ENCODE results near the gene RARA.
"Not testable (repeated sequence)": the region's sequence is repeated elsewhere in the genome, so short reads cannot be mapped to it uniquely, and the experiment has no call there.

RARA gene

DNA sequence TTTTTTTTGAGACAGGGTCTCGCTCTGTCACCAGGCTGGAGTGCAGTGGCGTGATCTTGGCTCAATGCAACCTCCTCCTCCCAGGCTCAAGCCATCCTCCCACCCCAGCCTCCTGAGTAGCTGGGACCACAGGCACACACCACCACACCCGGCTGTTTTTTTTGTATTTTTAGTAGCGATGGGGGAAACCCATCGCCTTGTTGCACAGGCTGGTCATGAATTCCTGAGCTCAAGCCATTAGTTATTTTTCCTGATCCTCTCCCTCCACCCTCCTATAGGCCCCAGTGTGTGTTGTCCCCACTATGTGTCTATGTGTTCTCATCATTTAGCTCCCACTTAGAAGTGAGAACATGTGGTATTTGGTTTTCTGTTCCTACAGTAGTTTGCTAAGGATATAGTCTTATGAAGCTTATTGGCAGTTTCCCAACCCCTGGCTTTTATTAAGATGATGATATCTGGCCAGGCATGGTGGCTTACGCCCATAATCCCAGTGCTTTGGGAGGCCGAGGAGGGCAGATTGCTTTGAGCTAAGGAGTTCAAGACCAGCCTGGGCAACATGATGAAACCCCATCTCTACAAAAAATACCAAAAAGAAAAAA lies 9.7 kb upstream of the RARA start:
- not testable (repeated sequence) for DNase-seq

DNA sequence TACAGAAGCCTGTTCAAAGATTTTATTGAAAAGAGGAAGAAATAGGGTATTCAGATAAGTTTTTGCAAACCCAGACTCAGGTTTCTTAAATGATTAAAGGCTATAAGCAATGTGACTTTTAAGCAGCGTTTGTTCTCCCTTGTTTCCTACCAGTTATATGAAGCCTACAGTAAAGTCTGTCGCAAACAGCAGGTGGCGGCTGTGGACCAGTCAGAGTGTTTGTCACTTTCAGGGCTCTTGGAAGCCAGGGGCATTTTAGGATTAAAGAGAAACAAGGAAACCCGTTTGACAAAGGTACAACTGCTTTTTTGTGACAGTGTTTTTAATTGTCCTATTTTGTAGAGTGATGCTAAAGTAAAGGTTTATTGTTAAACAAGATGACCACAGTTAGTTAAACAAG lies 7.7 kb upstream of the RARA start:
- no peak for DNase-seq

DNA sequence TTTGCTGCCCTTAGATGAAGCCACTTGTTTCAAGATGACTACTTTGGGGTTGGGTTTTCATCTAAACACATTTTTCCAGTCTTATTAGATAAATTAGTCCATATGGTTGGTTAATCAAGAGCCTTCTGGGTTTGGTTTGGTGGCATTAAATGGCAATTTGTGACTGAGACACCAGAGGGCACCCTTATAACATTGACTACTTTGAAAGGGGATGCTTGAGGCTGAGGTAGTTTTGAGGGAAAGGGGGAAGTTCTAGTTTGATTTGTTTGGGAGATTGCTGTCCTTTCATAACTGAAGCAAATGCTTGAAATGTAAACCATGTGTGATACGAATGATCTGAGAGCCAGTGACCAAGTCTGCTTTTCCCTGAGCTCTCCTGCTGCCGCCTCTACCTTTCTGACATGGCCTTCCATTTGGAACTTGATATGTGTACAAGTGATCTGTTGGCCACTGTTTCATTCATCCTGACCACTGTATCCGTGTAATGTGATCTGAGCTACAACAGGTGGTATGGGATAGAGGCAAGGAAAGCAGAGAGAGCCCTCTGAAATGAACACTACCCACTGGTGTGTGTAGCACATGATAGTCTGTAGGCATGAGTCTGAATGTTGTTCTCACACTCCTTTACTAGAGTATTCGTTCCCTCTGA lies 5.8 kb upstream of the RARA start:
- no peak for DNase-seq

DNA sequence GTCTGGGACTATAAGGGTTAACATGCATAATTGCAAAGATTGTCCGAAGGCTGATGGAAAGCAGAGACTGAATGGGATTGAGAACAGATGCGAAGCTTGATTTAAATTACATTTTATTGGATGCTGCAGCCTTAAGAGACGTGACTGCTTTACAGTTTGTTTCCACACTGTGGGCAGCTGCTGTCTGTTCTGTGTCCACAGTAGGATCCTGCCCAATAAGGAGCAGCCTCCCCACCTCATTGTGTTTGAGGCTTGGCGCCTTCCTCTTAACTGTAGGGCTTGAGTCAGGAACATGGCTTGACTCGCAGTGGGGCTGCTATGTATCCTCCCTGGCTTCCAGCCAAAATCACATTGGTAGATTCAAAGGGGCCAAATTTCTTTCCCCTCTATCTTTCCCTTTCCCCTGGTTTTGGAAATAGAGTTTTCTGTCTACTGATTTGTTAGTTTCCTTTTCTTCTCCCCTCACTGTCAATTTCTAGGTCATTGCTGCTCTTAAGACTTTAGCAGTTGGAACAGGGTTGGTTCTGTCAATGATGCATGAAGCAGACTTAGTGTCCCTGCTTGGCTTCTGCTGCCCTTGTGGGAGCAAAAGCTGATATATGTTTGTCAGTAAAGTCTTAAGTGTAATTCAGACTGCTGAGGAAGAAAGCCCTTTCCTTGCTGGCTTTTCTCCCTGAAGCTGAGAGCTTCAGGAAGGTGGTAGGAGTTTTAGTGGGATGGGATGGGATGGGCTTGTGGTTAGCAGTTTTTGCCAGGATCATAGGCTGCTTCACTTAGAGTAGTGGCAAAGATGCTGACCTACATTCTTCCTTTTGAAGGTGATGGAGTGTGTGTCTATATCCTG lies 5.0 kb upstream of the RARA start:
- DNase-seq, result no peak

DNA sequence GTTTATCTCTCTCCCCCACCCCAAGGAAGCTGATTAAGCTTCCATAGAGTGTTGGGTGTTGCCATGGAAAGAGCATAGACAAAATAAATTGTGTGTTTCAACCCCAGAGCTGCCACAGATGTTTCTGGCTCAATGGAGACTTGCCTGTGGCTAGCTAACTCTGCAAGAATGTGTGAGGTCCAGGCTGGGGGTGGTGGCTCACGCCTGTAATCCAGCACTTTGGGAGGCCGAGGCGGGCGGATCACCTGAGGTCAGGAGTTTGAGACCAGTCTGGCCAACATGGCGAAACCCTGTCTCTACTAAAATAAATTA lies 4.5 kb upstream of the RARA start:
- not testable (repeated sequence) for DNase-seq

DNA sequence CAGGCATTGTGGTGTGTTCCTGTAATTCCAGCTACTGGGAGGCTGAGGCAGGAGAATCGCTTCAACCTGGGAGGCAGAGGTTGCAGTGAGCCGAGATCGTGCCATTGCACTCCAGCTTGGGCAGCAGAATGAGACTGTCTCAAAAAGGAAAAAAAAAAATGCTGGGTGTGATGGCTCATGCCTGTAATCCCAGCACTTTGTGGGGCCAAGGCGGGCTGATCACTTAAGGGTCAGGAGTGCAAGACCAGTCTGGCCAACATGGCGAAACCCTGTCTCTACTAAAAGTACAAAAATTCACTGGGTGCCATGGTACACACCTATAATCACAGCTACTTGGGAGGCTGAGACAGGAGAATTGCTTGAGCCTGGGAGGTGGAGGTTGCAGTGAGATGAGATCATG lies 4.1 kb upstream of the RARA start:
- DNase-seq, result not testable (repeated sequence)

DNA sequence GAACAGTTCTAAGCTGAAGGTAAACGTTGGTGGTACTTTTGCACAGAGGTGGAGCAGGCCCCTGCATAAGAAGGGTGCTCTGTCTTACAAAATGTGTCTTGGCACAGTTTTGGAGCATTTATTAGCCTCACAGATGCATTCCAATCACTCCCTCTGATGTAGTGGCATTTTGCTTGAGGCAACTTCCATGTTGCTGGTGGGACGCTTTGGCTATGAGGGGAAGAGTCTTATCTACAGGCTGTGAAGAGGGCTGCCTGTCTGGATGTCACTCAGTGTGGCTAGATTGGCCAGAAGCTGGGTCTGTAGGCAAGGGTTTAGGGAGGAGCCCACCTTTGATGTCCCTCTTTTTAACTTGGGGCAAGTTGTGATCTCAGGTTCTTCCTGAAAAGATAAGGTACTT lies 2.6 kb upstream of the RARA start:
- no peak for DNase-seq

DNA sequence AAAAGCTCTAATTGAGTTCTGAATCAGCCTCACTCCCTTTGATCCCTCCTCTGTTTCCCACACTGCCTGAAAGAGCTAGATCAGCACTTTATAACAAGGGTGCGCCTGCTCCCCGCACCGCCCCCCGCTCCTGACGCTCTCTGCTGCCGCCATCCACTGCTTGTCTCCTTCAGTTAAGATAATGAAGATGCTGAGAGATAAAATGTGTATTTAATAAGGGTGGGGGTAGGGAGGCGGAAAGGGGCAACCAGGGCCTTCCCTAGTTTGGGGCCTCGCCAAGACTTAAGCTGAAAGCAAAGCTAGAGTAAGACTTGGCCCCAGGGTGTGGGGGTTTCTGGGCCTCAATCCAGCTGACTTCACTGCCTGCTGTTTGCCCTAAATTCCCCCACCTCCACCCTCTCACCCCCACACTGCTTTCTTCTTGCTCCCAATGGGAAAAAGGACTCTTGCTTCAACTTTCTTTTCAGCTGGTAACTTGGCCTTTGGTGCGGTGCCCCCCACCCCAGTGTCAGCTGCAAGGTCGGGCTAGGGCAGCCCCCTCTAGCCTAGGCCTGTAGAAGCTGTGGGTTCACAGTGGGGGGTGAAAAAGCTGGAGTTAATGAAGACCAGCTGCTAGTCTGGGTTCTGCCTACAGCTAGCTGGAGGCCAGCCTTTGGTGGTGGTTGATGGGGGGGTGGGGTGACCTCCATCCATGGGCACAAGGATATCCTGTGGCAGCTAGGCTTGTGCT lies 1.8 kb upstream of the RARA start:
- no peak for DNase-seq

DNA sequence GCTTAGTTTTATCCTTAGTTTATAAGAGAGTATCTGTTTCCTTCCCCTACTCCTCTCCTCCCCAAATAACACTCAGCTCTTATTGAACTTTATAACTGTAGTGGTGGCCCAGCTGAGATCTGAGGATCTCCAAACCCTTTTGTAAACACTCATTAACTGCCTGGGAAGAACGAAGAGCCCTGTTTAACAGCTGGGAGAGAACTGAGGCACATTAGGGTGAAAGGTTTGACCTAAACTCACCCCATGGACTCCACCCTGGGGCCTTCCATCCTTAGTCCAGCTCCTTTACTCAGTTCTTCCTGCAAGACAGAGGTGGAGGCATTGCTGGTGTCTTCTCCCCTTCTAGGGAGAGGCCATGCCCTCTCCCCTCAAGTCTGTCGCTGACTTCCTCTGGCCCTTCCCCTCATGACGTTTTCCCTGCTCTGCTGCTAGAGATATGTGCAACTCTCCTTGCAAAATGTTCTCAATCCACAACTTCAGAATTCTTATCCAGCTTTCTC lies 1.2 kb upstream of the RARA start:
- no peak for DNase-seq

DNA sequence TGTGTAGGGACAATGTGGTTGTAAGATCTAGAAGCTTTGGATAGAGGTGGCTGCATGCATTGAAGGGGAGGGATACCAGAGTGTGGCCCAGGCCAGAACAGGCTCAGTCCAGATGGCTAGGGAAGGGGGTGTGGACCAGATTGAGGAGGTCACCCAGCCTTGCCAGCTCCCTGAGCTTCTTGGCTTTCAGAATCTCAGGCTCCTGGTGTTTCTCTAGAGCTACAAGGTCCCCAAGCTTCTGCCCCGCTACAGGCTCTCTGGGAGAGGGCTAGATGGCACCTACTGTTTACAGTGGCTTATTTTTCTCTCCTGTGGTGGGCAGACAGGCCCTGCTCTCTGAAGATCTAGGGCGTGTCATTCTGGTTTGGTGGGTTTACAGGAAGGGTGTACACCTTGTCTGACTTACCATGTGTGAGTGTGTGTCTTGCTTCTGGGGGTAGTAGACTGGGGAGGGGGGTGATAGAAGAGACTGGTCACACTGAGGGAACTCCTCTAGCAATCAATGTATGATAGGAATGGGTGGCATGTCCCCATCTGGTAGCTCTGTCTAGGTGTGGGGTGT lies 1.1 kb downstream of the RARA start:
- DNase-seq, result no peak

DNA sequence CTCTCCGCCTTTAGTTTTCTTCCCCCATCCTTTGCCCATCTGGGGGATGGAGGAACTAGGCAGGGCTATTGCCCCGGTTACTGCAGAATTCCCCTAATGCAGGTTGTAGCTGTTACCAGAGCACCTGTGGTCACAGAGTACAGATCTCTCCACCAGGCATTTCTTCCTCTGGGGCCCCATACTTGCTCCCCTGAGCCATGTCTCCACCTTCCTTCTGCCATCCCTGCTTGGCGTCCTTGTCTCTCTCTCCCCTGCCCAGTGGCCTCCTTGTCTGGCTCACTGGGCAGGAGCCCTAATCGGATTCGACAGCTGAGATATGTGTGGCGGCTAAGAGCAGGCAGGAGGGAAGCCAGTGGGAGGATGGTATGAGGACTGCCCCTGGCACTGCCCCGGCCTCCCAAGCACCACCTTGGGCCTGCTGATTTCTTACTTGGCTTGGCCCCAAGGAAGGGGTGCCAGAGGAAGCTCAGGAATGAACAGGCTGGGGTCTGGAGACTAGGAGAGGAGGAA lies 2.0 kb downstream of the RARA start:
- no peak for DNase-seq

DNA sequence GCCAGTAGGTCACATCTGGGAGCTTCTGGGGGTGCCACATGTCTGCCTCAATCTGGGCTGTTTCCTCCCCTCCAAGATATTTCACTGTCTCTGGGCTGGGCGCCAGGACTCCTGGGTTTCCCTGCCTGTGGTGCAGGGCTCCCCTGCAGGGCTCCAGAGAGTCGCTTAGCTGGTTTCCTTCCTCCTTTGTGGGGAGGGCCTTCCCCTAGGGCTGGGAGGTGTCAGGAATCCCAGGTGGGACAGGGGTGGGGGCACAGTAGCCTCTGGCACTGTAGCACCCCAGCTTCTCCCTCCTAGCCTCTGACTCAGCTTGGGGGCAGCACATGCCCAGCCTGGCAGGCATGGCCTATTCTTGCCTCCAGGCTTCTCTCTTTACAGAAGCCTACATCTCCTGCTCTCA lies 2.6 kb downstream of the RARA start:
- DNase-seq, result no peak

DNA sequence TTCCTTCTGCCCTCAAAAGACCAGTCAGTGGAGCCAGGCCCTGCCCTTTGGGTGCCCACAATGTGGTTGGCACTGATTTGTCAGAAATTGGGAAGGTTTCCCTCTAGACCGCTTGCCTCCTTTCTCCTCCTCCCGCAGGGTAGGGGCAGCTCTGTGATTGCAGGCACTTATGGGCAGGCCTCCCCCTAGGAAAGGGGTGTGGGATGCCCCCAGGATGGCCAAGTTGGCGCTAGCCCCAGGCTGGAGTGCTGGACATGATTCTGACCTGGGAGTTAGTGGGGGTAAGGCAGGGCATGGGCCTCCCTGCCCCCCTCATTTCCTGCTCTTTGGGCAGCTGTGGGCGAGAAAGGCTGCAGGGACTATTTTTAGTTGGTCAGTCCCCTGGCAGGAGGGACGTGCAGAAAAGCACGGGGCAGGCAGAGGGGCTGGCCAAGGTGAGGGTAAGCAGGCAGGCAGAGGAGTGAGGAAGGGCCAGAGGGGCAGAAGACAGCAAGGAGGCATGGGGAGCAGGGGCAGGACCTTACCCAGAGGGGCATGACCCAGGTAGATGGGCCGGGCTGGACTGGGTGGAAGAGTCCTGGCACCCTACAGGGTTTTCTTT lies 3.3 kb downstream of the RARA start:
- no peak for DNase-seq

DNA sequence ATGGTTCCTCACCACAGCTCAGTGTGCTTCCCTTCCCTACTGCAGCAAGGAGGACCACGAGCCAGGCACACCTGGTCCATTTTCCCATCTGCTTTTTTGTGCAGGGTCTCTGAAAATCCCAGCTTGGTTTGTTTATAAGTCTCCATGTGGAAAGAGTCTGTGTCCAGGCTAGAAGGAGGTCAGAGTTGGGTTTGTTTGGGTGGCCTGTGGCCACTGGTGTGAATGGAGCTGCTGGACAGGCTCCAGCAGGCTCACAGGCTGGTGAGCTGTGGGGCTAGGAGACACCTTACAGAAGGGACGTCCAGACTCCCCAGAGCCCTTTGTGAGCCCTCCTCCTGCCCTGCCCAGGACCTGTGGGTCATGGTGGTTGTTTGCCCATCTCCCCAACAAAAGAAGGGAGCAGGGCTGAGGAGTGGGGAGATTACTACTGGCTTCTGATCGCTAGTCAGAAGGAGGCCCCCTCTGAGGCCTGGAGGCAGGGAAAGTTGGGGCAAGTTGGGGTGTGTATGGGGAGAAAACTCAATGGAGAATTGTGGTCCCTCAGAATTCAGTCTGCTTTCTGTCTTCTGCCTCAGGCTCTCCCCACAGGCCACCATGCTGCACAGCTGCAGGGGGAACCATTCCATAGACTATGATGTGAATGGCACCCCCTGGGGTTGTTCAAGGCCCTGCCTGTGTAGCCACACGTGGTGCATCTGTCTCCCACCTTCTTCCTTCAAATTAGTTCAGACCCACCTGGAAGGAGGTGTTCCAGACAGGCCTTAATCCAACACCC lies 4.1 kb downstream of the RARA start:
- no peak for DNase-seq

DNA sequence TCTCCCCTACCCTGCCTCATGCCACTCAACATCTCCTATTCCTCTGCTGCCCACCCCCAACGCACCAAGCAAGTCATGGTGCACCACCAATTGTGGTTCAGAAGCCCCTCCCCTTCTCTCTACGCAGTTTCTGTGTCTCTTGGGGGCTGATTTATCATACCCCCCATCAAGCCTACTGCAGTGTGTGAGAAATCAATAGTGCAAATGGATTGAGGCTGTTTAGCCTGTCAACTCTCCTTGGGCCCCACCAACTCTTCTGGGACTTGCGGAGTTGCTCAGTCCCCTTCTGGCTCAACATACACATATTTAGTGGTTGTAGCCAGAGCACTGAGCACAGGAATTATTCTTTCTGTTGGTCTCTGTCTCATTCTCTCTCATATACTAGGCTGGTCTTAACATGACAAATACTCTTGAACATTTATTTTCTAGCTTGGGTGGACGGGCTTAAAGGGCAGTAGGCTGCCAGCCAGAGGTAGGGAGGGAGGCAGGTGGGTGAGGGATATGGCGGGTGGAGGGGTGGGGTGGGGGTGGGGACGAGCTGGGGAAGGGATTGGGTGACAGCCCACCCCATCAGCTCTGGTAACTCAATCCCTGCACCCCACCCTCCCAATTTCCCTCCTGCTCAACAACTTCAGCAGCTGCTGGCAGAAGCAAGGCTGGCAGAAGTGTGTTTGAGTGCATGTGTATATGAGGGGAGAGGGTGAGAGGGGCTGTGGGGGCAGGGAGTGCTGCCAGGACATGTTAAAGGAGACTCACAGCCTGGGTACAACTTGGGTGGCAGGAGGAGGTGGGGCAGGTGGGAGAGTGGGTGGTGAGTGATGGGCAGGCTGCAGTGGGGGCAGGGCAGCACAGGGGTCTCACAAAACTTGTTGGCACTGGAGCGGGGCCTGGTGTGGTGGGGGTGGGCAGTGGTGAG lies 4.9 kb downstream of the RARA start:
- DNase-seq, result no peak

DNA sequence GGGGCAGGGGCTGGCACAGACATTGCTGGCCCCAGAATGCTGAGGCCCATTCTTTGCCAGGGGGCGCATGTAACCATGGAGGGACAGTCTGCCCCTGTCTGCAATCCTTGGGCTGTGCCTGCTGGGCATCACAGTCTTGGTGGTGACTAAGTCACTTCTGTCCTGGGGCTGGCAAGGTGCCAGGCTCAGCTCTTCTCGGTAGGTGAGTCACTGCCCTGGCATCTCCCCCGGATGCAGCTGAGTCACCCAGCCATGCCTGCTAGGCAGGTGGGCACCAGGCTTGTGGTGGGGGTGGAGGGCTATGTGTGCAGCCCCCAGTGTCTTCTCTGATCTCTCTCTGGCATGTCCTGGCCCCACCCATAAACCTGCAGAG lies 5.6 kb downstream of the RARA start:
- peak; percentile 83 for DNase-seq

DNA sequence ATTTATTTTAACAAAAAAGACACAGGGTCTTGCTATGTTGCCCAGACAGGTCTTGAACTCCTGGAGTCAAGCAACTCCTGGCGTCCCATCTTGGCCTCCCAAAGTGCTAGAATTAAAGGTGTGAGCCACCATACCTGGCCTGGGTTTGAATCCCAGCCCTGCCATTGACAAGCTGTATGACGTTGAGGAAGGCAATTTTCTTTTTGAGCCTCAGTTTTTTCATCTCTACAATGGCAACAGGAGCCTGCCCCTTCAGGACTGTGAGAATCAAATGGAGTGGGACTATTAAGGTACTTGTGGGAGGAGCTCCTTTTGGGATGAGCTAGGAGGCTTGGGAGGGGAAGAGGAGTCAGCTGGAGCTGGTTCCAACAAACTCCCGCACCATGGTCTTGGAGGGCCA lies 6.2 kb downstream of the RARA start:
- DNase-seq, result no peak

DNA sequence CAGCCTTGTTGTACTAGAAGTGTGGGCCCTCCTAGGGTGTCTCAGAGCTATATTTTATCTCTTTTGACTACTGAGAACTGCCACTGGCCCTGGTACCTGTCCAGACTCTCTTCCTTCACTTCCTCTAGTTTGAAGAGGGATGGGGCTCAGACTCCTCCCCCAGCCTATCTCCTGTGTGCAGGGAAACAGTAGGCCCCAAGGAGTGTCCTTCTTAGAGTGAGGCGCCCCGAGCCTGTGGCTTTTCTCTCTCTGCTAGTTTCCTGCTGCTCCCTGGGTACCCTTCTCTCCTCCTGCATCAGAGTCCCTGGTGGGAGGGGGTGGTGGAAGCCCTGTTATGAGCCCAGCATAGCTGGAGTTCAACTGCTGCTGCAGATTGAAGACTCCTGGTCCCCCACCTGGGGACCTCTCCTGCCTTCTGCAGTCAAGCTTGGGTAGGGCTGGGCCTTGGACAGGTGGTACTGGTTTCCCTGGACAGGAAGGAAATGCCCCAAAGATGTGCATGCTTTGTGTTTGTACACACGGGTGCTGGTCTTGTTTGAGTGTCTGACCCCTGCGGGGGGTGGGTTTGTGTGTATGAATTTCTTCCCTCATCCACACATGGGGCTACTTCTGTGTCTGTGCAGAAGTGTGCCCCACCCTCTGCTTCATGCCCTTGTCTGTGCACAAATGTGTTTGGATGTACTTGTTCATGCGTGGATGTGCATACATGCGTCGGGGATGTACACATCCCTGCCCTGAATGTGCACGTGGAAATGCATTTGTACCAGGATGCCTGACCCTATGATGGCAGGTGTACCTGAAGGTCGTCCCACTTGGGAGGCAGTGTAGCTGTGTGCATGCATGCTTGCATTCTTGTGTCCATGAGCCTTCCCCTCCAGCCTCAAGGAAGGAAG lies 6.9 kb downstream of the RARA start:
- no peak for DNase-seq

DNA sequence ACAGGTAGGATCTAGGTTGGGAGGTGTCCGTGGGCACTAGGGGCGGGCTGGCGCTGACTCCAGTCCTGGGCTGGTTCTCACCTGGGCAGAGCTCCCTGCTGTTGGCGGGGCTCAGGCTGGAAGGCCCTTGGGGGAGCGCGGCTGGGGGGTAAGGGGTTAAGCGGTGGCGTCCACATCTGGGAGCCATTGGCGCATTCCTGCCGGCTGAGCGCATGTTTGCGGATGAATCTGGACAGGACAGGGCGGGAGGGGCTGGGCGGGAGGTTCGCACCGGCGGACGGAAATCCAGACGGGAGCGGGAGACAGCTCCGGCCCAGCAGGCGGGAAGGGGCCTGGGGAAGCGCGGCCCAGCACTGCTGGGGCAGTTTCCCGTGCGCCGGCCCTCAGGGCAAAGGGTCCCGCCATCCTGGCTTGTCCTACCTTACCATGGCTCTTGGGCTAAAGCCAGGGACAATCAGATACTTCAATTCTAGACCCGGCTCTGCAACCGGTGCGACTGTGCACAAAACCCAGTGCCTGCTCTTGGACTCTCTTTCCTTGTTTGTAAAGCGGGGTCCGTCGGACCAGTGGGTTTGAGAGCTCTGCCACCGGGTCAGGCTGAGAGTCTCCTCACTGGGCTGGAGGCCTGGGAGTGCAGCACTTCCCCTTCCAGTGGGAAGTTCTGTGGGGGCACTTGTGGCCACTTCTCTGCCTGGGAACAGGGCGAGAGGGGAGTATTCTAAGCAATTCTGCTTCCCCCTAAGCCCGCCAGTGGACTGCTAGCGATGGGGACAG lies 7.8 kb downstream of the RARA start:
- DNase-seq, result no peak

Data from activated T-cell treated with anti-CD3 and anti-CD28 coated beads, Interleukin-2, amount 50 U/mL, for 1 hour (primary cell).